ENCODE data around the gene MRPS24. TPM values are rescaled to one million over a fixed set of nuclear protein-coding genes. Genes with fewer than 3 reads are reported as not detected.
"Not testable (repeated sequence)": the region's sequence is repeated elsewhere in the genome, so short reads cannot be mapped to it uniquely, and the experiment has no call there.

The MRPS24 gene
- total and polyA plus RNA-seq, 10 of the 15 experiments (the other 5 are each of a cell fraction or from before 2014, with no cell fraction given), result 27.6 to 164 (median 106) TPM

GRCh38 chr7:43824963-43825362 lies 44.4 kb downstream of the MRPS24 start:
- H3K4me2 ChIP-seq (ENCODE audit: control insufficient read depth, insufficient read depth), result no peak overlapping the region
- no peaks in the 10 kb centered on the region; the same call in 2 of the 3 replicates for H3K9me3 ChIP-seq (replicated peaks; ENCODE audit: control insufficient read depth, insufficient read depth, low read length)
- POLR2A ChIA-PET, result interaction anchor here (1.6 kb wide), 1 partner anchor 9 kb away, joined by 5 read pairs; no protein-coding TSS in a partner anchor
- BruUV-seq (replicated peaks), result no TSS peak
- WGBS (ENCODE audit: insufficient coverage, insufficient replicate concordance, low lambda C conversion rate, missing lambda C conversion rate), result 50% methylated on average over 1 of the region's 1 CpG
- DNase-seq (ENCODE audit: low read depth, low spot score), result no peak
- no peaks in the 10 kb centered on the region for H4K20me1 ChIP-seq (ENCODE audit: control insufficient read depth, insufficient read depth)
- CTCF ChIA-PET, result interaction anchor here (1.0 to 1.8 kb wide), 4 partner anchors 14 to 106 kb away, joined by 3 to 9 read pairs (median 4); no protein-coding TSS in a partner anchor
- no peak overlapping the region for H3K27ac ChIP-seq (ENCODE audit: control insufficient read depth, insufficient read depth)
- in situ Hi-C loops (cut with MboI), result loop anchor here (25.0 kb wide), 1 partner anchor 1888 kb away; no protein-coding TSS in a partner anchor
- no peak overlapping the region for H3K9ac ChIP-seq (ENCODE audit: control insufficient read depth, insufficient read depth, low read length)
- FAIRE-seq, result no peak
- no peaks in the 10 kb centered on the region for H3K27me3 ChIP-seq (replicated peaks in 1 of 2; ENCODE audit: control insufficient read depth in 2 of 2, insufficient read depth in 2 of 2, low read length in 1 of 2)
- TF ChIP-seq POLR2AphosphoS2 (IDR thresholded peaks at IDR 0.05; ENCODE audit: low read depth, low read length), result no peak
- TF ChIP-seq NFYB (IDR thresholded peaks at IDR 0.05; ENCODE audit: insufficient read depth, low read depth, low read length), result no peak
- no peak for TF ChIP-seq FOS (IDR thresholded peaks at IDR 0.05; ENCODE audit: borderline replicate concordance, extremely low read depth, insufficient read length)
- TF ChIP-seq ETV6 (conservative IDR thresholded peaks at IDR 0.05 in 1 of 2, IDR thresholded peaks at IDR 0.05 in 1 of 2; ENCODE audit: borderline replicate concordance in 1 of 2, low read depth in 1 of 2), result no peak
- TF ChIP-seq NFXL1 (IDR thresholded peaks at IDR 0.05; ENCODE audit: borderline replicate concordance), result no peak
- RAD21 ChIA-PET (ENCODE audit: unreplicated experiment), result interaction anchor here (1.0 to 2.6 kb wide), 2 partner anchors 14 to 177 kb away, joined by 3 to 7 read pairs; no protein-coding TSS in a partner anchor
- ATAC-seq, result no peak
- H2AFZ ChIP-seq (ENCODE audit: control insufficient read depth, low read depth, low read length), result no peak overlapping the region
- no peaks in the 10 kb centered on the region for H3K79me2 ChIP-seq (ENCODE audit: control insufficient read depth, insufficient read depth, low read length)
- intact Hi-C loops (cut with micrococcal nuclease; ENCODE audit: unreplicated experiment), result no loop called here
- H3K4me3 ChIP-seq, result no peak overlapping the region
- no peaks in the 10 kb centered on the region for H3K36me3 ChIP-seq (ENCODE audit: control insufficient read depth in 2 of 2, insufficient read depth in 2 of 2, low read length in 1 of 2)
- SMC1A ChIA-PET (ENCODE audit: uncharacterized antibody, unreplicated experiment), result interaction anchor here (1.0 to 6.7 kb wide), 4 partner anchors 10 to 104 kb away, joined by 3 to 28 read pairs (median 6); no protein-coding TSS in a partner anchor
- no peaks in the 10 kb centered on the region for H3K4me1 ChIP-seq (ENCODE audit: control insufficient read depth, insufficient read depth, low read length)

GRCh38 chr7:43824513-43824912 lies 44.8 kb downstream of the MRPS24 start:
- intact Hi-C loops (cut with micrococcal nuclease; ENCODE audit: unreplicated experiment); ATAC-seq; H3K79me2 ChIP-seq (ENCODE audit: control insufficient read depth, insufficient read depth, low read length); H3K9me3 ChIP-seq (replicated peaks; ENCODE audit: control insufficient read depth, insufficient read depth, low read length); H3K4me3 ChIP-seq; H3K4me1 ChIP-seq (ENCODE audit: control insufficient read depth, insufficient read depth, low read length); H3K27ac ChIP-seq (ENCODE audit: control insufficient read depth, insufficient read depth); H3K4me2 ChIP-seq (ENCODE audit: control insufficient read depth, insufficient read depth); H2AFZ ChIP-seq (ENCODE audit: control insufficient read depth, low read depth, low read length); in situ Hi-C loops (cut with MboI); H3K27me3 ChIP-seq (replicated peaks in 1 of 2; ENCODE audit: control insufficient read depth in 2 of 2, insufficient read depth in 2 of 2, low read length in 1 of 2); H3K9ac ChIP-seq (ENCODE audit: control insufficient read depth, insufficient read depth, low read length); DNase-seq (ENCODE audit: low read depth, low spot score); FAIRE-seq; H4K20me1 ChIP-seq (ENCODE audit: control insufficient read depth, insufficient read depth); BruUV-seq (replicated peaks); H3K36me3 ChIP-seq (ENCODE audit: control insufficient read depth in 2 of 2, insufficient read depth in 2 of 2, low read length in 1 of 2): not testable (repeated sequence)
- ChIA-PET POLR2A (interaction anchor here (1.6 kb wide), 1 partner anchor 10 kb away, joined by 5 read pairs; no protein-coding TSS in a partner anchor), CTCF (interaction anchor here (1.0 to 1.3 kb wide), 3 partner anchors 25 to 242 kb away, joined by 3 read pairs; partner anchors contain the start of gene STK17A), RAD21 (ENCODE audit: unreplicated experiment) (interaction anchor here (1.0 to 2.6 kb wide), 2 partner anchors 14 to 176 kb away, joined by 3 to 7 read pairs; no protein-coding TSS in a partner anchor), SMC1A (ENCODE audit: uncharacterized antibody, unreplicated experiment) (interaction anchor here (1.0 to 6.7 kb wide), 4 partner anchors 10 to 104 kb away, joined by 3 to 28 read pairs (median 6); no protein-coding TSS in a partner anchor)
- 41% methylated on average over 12 of the region's 12 CpGs for WGBS (ENCODE audit: insufficient coverage, insufficient replicate concordance, low lambda C conversion rate, missing lambda C conversion rate)

Measured in GM12878 (cell line).